Stomach (tissue), 9 donors: ENCODE results near the gene PCDHGA11. TPM values are rescaled to one million over a fixed set of nuclear protein-coding genes. Genes with fewer than 3 reads are reported as not detected.
"Not testable (repeated sequence)": the region's sequence is repeated elsewhere in the genome, so short reads cannot be mapped to it uniquely, and the experiment has no call there.

Experiments used
- DNase-seq, 2 donors: peaks; one replicate each; pipeline versions ENCODE4 v3.0.0 to v3.0.0-alpha.2; 2013 to 2019
- H3K27ac ChIP-seq, 5 donors: fragments of 200-600 bp in 4 of 5; sonication (generic) in 4 of 5; one replicate each; pipeline ENCODE4 v1.5.1; 2013 to 2019; ENCODE audit warnings: mild to moderate bottlenecking in 1 of 5, moderate library complexity in 1 of 5
- H3K27me3 ChIP-seq, 3 donors: fragments of 200-600 bp; sonication (generic); one replicate each; pipeline ENCODE4 v1.5.1; 2017 to 2019; ENCODE audit warnings: mixed run types in 1 of 3
- H3K36me3 ChIP-seq, 4 donors: fragments of 200-600 bp; sonication (generic); 1 replicate in 3 of 4; 2 replicates in 1 of 4; pipeline ENCODE4 v1.5.1; 2016 to 2019
- H3K4me1 ChIP-seq, 4 donors: fragments of 200-600 bp; sonication (generic); one replicate each; pipeline ENCODE4 v1.5.1; 2016 to 2019
- H3K4me3 ChIP-seq, 4 donors: fragments of 200-600 bp; sonication (generic) in 3 of 4; one replicate each; pipeline ENCODE4 v1.5.1; 2016 to 2019; ENCODE audit warnings: mild to moderate bottlenecking in 1 of 4
- H3K9me3 ChIP-seq, 4 donors: fragments of 200-600 bp; sonication (generic); one replicate each; pipeline ENCODE4 v1.5.1; 2016 to 2019
- CTCF ChIP-seq, 7 experiments: fragments of 450-650 bp in 4 of 7; fragments of 200-600 bp in 3 of 7; sonication (generic) in 3 of 7; IDR thresholded peaks; one replicate each; pipeline ENCODE4 v1.5.1; 2016 to 2019; ENCODE audit warnings: antibody characterized with exemption in 7 of 7, control low read depth in 2 of 7, mild to moderate bottlenecking in 1 of 7
- EP300 ChIP-seq: sonication (generic); formaldehyde crosslinking; IDR thresholded peaks from one replicate; pipeline ENCODE4 v1.6.1; 2017; ENCODE audit warnings: antibody characterized with exemption
- POLR2A ChIP-seq, 4 donors: fragments of 450-650 bp; IDR thresholded peaks; one replicate each; pipeline ENCODE4 v1.6.1; 2016; ENCODE audit warnings: antibody characterized with exemption in 4 of 4, control low read depth in 2 of 4, mild to moderate bottlenecking in 1 of 4, moderate library complexity in 1 of 4
- POLR2AphosphoS5 ChIP-seq, 3 donors: sonication (generic); formaldehyde crosslinking; IDR thresholded peaks; one replicate each; pipeline ENCODE4 v1.6.1; 2016; ENCODE audit warnings: antibody characterized with exemption in 3 of 3
- WGBS, 5 donors: extraction: QIAGEN DNeasy Blood & Tissue Kit in 3 of 5; methylation state at CpG; one replicate each; pipeline versions ENCODE4 v1.1.5 to v1.1.7; 2013 to 2018; 5-methylcytosine and 5-hydroxymethylcytosine counted together
- intact Hi-C: fragments of 100-400 bp; cut with DNase I; formaldehyde crosslinking; loops from one replicate; pipeline ENCODE4 v1.15.1; 2023; ENCODE audit warnings: low total_unique reads
- polyA plus RNA-seq, 3 donors: library from polyadenylated mRNA; stranded (reverse); fragments of 200-250 nt; gene quantifications; one replicate each; pipeline ENCODE4 v1.2.3, GENCODE V29; 2013
- total RNA-seq, 5 donors: library from RNA; depleted of rRNA; stranded (reverse); fragments of >200 nt; gene quantifications; one replicate each; pipeline versions ENCODE4 v1.1.0 to v1.2.3, GENCODE V29; 2014 to 2016
- donor health status: healthy with polysubstance abuse.
- donor health status: Bipolar disorder and iron deficiency.
- donor health status: healthy.

PCDHGA11 gene
- total and polyA plus RNA-seq, 8 donors = 0.25 to 15.2 (median 0.89) TPM

GRCh38 chr5:141407790-141408505 lies 12.9 kb upstream of the PCDHGA11 start, which contains the start of gene PCDHGB6:
PCDHGB6 (plus strand) TSS chr5:141408021; CDS start chr5:141408203, 182 bp downstream.
- 9 to 14% (median 12%) methylated on average over 38 to 50 of the region's 51 CpGs for WGBS, 5 donors
- Histone ChIP-seq H3K36me3 (peaks cover 0 to 13% (median 6%) of the 10 kb centered on the region in 4 donors), H3K4me3 (peak within 1 kb of the TSS; percentile 11 to 35 (median 20)), H3K27me3 (peaks cover 0 to 82% (median 44%) of the 10 kb centered on the region in 3 donors), H3K9me3 (peaks cover 49 to 100% (median 95%) of the 10 kb centered on the region in 4 donors)
- intact Hi-C loops, H3K4me1 ChIP-seq, H3K27ac ChIP-seq: not testable (repeated sequence)
- TF ChIP-seq CTCF (IDR thresholded peaks at IDR 0.05) = peak in 3 of 7 experiments; percentile 23 to 30 (median 29)
- DNase-seq = peak in 1 of 2 donors; percentile 71

- no peak for DNase-seq
- H3K27ac ChIP-seq = no peak overlapping the region
- no peak for TF ChIP-seq POLR2A (IDR thresholded peaks at IDR 0.05)
- no peak for TF ChIP-seq EP300
- no peak for TF ChIP-seq CTCF (IDR thresholded peaks at IDR 0.05)
- TF ChIP-seq POLR2AphosphoS5 (IDR thresholded peaks at IDR 0.05) = no peak
- intact Hi-C loops = loop anchor here (10.0 kb wide), 1 partner anchor 115 kb away; no protein-coding TSS in a partner anchor
- peaks cover 52 to 100% (median 95%) of the 10 kb centered on the region in 4 donors for H3K9me3 ChIP-seq
- WGBS, 5 donors = 22 to 36% (median 24%) methylated on average over 13 to 64 of the region's 64 CpGs
- peaks cover 0 to 18% (median 8%) of the 10 kb centered on the region in 4 donors for H3K36me3 ChIP-seq
- peaks cover 0 to 84% (median 37%) of the 10 kb centered on the region in 3 donors for H3K27me3 ChIP-seq
- peaks cover 0 to 10% (median 2%) of the 10 kb centered on the region in 4 donors for H3K4me1 ChIP-seq
- H3K4me3 ChIP-seq = no peak overlapping the region
Observed at GRCh38 chr5:141409598-141410306, 11.1 kb upstream of the PCDHGA11 start.

GRCh38 chr5:141411575-141411974 lies 9.3 kb upstream of the PCDHGA11 start:
- Histone ChIP-seq H3K9me3 (peaks cover 50 to 99% (median 91%) of the 10 kb centered on the region in 4 donors), H3K27ac (no peak overlapping the region), H3K4me1 (peaks cover 0 to 15% (median 2%) of the 10 kb centered on the region in 4 donors), H3K4me3 (no peak overlapping the region), H3K27me3 (peaks cover 0 to 79% (median 34%) of the 10 kb centered on the region in 3 donors), H3K36me3 (peaks cover 0 to 14% (median 8%) of the 10 kb centered on the region in 4 donors)
- intact Hi-C loops = loop anchor here (10.0 kb wide), 1 partner anchor 113 kb away; no protein-coding TSS in a partner anchor
- WGBS, 5 donors = 47 to 64% (median 53%) methylated on average over 3 of the region's 3 CpGs
- TF ChIP-seq POLR2AphosphoS5 (IDR thresholded peaks at IDR 0.05) (no peak), EP300 (no peak), POLR2A (IDR thresholded peaks at IDR 0.05) (no peak), CTCF (IDR thresholded peaks at IDR 0.05) (no peak)
- no peak for DNase-seq

- intact Hi-C loops = loop anchor here (10.0 kb wide), 1 partner anchor 112 kb away; no protein-coding TSS in a partner anchor
- Histone ChIP-seq H3K4me1 (peaks cover 0 to 20% (median 5%) of the 10 kb centered on the region in 4 donors), H3K27ac (no peak within 1 kb of the TSS), H3K4me3 (peak within 1 kb of the TSS; percentile 27 to 48 (median 39)), H3K27me3 (peaks cover 0 to 81% (median 31%) of the 10 kb centered on the region in 3 donors), H3K9me3 (peaks cover 43 to 99% (median 89%) of the 10 kb centered on the region in 4 donors), H3K36me3 (peaks cover 0 to 14% (median 8%) of the 10 kb centered on the region in 4 donors)
- TF ChIP-seq POLR2A (IDR thresholded peaks at IDR 0.05) = no peak
- TF ChIP-seq CTCF (IDR thresholded peaks at IDR 0.05) = peak in 4 of 7 experiments; percentile 22 to 46 (median 33)
- no peak for TF ChIP-seq EP300
- no peak for TF ChIP-seq POLR2AphosphoS5 (IDR thresholded peaks at IDR 0.05)
- 7 to 20% (median 10%) methylated on average over 24 to 31 of the region's 31 CpGs for WGBS, 5 donors
- peak; percentile 67 to 77 for DNase-seq
Observed at GRCh38 chr5:141412854-141413539, 7.9 kb upstream of the PCDHGA11 start, which contains the start of gene PCDHGA10. PCDHGA10 (plus strand) TSS chr5:141412987; CDS start chr5:141413176, 189 bp downstream.
